GM15510 (cell line): ENCODE results near the gene GRM5.

Source experiments
- POLR2A ChIP-seq: IDR thresholded peaks from 3 replicates; pipeline ENCODE4 v1.6.1; 2011; ENCODE audit warnings: borderline replicate concordance; ENCODE audit not compliant: insufficient read length; ENCODE audit errors: extremely low read depth

Gene GRM5

GRCh38 chr11:88819616-88820015 is 246.2 kb downstream of the GRM5 start:
- no peak for TF ChIP-seq POLR2A

GRCh38 chr11:88818978-88819377 is 246.8 kb downstream of the GRM5 start:
- no peak for TF ChIP-seq POLR2A

- TF ChIP-seq POLR2A, result no peak
Measured at GRCh38 chr11:88815505-88815904, 250.3 kb downstream of the GRM5 start.

- no peak for TF ChIP-seq POLR2A
Measured at GRCh38 chr11:88814076-88814475, 251.7 kb downstream of the GRM5 start.

GRCh38 chr11:88813233-88813915 is 252.4 kb downstream of the GRM5 start:
- TF ChIP-seq POLR2A, result no peak

GRCh38 chr11:88810420-88811097 is 255.2 kb downstream of the GRM5 start:
- TF ChIP-seq POLR2A, result no peak

GRCh38 chr11:88809126-88809525 is 256.7 kb downstream of the GRM5 start:
- no peak for TF ChIP-seq POLR2A

- no peak for TF ChIP-seq POLR2A
Measured at GRCh38 chr11:88807349-88807748, 258.4 kb downstream of the GRM5 start.

- no peak for TF ChIP-seq POLR2A
Measured at GRCh38 chr11:88806410-88806809, 259.4 kb downstream of the GRM5 start.

- no peak for TF ChIP-seq POLR2A
Measured at GRCh38 chr11:88801484-88802123, 264.2 kb downstream of the GRM5 start.

- TF ChIP-seq POLR2A, result no peak
Measured at GRCh38 chr11:88799771-88800500, 265.8 kb downstream of the GRM5 start.

GRCh38 chr11:88790182-88790581 is 275.6 kb downstream of the GRM5 start:
- no peak for TF ChIP-seq POLR2A

GRCh38 chr11:88779577-88779976 is 286.2 kb downstream of the GRM5 start:
- TF ChIP-seq POLR2A, result no peak

GRCh38 chr11:88770475-88771079 is 295.2 kb downstream of the GRM5 start:
- TF ChIP-seq POLR2A, result no peak

- TF ChIP-seq POLR2A, result no peak
Measured at GRCh38 chr11:88744140-88744539, 321.6 kb downstream of the GRM5 start.
